IPS-NIHi7 (cell line): ENCODE data around the gene PRAMEF13.
"Not testable (repeated sequence)": the region's sequence is repeated elsewhere in the genome, so short reads cannot be mapped to it uniquely, and the experiment has no call there.

Experiments
- DNase-seq: peaks from one replicate; pipeline ENCODE4 v3.0.0; 2012; ENCODE audit warnings: mixed read lengths; ENCODE audit errors: extremely low spot score

PRAMEF13 gene, protein sequence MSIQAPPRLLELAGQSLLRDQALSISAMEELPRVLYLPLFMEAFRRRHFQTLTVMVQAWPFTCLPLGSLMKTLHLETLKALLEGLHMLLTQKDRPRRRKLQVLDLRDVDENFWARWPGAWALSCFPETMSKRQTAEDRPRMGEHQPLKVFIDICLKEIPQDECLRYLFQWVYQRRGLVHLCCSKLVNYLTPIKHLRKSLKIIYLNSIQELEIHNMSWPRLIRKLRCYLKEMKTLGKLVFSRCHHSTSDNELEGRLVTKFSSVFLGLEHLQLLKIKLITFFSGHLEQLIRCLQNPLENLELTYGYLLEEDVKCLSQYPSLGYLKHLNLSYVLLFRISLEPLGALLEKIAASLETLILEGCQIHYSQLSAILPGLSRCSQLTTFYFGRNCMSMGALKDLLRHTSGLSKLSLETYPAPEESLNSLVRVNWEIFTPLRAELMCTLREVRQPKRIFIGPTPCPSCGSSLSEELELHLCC

DNA sequence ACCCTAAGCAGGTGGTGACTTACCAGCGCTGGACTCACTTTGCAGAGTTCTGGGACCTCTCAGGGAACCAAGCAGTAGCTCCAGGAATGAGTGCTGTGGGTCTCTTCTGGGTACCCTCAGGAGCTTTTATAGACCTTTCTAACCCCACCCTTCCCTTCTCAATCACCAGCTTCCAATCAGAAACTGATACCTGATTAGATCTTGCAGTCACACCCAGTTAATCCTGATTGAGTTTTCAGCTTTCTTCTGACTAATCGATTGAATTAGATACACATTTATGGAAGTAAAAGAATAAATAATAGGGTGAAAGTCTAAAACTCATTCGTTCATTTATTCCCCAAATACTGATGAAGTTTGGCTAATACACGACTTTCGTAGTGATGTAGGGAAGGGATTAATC, at the start of gene PRAMEF13:
Gene PRAMEF13, minus strand, starts transcription at position 101 of the 400 bp plus-strand sequence. CDS start 1,820 bp downstream, outside the sequence.
- DNase-seq, result not testable (repeated sequence)

DNA sequence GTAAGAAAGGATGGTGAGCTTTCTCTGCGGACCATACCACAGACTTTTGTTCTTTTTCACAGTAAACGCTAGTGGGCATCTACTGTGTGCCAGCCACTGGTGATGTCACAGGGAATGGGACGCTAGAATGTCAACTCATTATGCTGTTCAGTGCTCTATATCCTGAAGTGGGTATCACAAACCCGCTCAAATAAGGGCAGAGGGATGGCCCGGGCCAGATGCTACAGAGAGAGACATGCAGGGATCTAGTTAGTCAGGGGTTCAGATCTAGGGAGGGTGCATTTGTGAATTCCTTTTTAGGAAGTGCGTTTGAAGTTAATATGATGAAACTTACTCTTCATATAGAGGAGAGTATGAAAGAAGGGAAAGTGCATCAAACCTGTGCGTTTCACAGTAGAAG, 45.9 kb upstream of the PRAMEF13 start:
- DNase-seq, result not testable (repeated sequence)

DNA sequence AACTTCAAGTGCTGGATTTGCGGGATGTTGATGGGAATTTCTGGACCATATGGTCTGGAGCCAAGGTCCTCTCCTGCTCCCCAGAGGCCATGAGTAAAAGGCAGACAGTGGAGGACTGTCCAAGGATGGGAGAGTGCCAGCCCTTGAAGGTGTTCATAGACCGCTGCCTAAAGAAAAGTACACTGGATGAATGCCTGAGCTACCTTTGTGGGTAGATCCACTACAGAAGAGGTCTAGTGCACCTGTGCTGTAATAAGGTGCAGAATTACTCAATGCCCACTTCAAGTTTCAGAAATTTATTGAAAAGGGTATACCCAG, 45.3 kb upstream of the PRAMEF13 start:
- not testable (repeated sequence) for DNase-seq

DNA sequence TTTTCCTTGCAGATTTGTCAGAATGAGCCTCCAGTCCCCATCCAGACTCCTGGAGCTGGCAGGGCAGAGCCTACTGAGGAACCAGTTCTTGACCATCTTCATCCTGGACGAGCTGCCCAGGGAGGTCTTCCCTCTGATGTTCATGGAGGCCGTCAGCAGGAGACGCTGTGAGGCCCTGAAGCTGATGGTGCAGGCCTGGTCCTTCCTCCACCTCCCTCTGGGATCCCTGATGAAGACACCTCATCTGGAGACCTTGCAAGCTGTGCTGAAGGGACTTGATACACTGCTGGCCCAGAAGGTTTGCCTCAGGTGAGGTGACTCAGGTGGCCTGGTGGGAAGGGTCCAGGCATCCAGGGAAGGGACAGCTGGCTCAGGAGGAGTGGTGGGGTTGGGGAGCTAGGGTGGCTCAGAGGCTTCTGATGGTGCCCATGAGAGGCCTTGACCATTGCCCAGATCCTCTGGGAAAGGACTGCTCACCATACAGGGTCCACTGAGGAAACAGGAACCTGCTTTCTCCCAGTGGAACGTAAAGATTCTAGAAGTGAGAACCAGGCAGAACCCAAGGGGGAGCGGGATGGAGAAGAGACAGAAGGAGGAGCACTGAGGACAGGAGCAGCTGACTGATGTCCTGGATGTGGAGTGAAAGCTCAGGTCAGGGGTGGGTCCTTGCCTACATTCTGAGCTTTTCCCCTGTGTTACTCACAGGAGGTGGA, 44.8 kb upstream of the PRAMEF13 start:
- not testable (repeated sequence) for DNase-seq

DNA sequence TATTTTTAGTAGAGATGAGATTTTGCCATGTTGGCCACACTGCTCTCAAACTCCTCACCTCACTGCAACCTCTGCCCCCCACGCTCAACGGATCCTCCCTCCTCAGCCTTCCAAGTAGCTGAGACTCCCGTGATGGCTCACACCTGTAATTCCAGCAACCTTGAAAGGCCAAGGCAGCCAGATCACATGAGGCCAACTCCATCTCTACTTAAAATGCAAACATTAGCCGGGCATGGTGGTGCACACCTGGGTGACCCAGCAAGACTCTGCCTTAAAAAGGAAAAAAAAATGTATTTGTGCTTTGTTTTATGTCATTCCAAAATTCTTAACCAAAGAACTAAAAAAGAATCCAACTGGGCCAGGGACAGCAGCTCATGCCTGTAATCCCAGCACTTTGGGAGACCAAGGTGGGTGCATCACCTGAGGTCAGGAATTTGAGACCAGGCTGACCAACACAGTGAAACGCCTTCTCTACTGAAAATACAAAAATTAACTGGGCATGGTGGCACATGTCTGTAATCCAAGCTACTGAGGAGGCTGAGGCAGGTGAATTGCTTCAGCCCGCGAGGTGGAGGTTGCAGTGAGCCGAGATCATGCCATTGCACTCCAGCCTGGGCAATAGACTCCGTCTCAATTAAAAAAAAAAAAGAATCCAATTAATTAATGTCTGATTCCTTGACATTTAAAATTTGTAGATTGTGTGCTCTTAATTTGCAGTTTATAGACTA, 42.5 kb upstream of the PRAMEF13 start:
- DNase-seq, result not testable (repeated sequence)

DNA sequence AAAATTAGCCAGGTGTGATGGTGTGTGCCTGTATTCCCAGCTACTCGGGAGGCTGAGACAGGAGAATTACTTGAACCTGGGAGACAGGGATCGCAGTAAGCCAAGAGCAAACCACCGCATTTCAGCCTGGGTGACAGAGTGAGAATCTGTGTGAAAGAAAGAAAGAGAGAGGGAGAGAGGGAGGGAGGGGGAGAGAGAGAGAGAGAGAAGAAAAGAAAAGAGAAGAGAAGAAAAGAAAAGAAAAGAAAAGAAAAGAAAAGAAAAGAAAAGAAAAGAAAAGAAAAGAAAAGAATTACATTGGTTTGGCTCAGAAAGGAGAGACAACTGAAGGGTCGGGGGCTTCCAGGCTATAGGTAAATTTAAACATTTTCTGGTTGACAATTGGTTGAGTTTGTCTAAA, 38.4 kb upstream of the PRAMEF13 start:
- DNase-seq, result not testable (repeated sequence)

DNA sequence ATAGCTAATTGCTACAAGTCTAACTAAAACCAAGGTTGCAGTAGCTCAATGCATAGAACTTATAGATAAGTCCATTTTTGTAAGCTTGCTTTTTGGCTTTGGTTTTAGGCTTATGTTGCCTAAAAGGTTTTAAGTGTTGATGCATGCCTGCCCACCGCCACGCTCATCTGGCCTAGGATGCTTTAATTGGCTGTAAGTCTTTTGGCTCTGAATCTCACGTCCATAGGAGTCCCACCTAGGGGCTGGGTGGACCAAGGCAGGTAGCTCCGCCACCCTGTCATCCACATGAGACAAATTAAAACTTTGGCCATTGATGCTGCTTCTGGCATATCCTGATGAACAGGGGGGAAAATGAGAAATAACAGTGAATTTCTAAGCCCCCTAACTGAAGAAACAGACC, 36.4 kb upstream of the PRAMEF13 start:
- not testable (repeated sequence) for DNase-seq

DNA sequence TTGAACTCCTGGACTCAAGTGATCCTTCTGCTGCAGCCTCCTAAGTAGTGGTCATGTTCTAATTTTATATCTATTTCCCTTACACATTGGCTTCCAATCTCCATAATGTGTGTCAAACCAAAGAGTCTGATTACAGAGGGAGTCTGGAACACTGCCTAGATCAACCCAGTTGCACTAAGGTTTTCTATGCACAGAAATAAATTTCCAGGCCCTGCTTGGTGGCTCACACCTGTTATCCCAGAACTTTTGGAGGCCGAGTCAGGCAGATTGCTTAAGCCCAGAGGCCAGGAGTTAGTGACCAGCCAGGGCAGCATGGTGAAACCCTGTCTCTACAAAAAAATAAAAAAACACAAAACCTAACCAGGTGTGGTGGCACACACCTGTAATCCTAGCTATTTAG, 32.8 kb upstream of the PRAMEF13 start:
- DNase-seq, result not testable (repeated sequence)

DNA sequence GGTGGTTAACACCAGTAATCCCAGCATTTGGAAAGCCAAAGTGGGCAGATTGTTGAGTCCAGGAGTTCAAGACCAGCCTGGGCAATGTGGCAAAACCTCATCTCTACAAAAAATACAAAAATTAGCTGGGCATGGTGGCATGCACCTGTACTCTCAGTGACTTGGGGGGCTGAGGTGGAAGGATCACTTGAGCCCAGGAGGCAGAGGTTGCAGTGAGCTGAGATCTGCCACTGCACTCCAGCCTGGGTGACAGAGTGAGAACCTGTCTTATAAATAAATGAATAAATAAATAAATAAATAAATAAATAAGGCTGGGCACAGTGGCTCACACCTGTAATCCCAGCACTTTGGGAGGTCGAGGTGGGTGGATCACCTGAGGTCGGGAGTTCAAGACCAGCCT, 30.8 kb upstream of the PRAMEF13 start:
- not testable (repeated sequence) for DNase-seq

DNA sequence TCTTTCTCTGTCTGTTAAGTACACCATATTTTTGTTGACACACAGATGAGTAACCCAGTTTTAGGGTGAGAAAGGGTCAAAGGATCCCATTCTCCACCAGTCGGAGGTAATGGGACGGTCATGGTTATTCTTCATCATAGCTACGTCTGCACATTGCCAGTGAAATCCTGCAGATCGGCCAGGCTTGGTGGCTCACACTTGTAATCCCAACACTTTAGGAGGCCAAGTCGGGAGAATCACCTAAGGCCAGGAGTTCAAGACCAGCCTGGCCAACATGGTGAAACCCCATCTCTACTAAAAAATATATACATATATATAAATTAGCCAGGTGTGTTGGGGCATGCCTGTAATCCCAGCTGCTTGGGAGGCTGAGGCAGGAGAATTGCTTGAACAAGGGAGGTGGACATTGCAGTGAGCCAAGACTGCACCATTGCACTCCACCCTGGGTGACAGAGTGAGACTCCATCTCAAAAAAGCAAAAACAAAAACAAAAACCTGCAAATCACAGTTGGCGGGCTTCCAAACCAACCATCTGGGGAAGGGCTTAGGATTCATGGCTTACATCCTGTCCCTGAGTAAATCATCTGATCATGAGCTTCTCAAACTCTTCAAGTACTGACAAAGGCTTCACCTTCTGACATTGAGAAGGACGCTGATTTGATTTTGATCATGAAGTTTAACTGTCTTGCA, 30.0 kb upstream of the PRAMEF13 start:
- not testable (repeated sequence) for DNase-seq

DNA sequence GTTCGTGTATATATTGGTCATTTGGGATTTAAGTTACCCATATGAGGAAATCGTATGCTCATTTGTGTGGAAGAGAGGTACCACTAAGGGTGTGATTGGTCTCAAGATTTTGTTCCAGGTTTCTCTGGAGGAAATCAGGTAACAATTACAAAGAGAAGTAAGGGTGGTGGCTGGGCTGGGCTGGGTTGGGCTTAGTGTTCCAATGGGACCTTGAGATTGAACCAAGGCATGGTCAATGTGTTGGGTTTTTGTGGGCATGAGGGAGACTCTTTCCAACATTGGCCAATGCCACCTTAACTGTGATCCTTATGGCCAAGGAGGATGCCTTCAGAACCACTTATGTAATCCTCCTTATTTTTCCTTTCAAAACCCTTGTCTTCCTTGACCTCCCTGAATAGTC, 29.4 kb upstream of the PRAMEF13 start:
- DNase-seq, result not testable (repeated sequence)

DNA sequence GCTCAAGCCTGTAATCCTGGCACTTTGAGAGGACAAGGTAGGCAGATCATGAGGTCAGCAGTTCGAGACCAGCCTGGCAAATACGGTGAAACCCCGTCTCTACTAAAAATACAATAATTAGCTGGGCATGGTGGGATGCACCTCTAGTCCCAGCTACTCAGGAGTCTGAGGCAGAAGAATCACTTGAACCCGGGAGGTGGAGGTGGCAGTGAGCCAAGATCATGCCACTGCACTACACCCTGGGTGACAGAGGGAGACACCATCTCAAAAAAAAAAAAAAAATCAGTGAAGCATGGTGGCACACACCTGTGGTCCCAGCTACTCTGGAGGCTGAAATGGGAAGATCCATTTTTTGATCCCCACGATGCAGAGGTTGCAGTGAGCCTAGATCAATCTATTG, 28.9 kb upstream of the PRAMEF13 start:
- DNase-seq, result not testable (repeated sequence)

DNA sequence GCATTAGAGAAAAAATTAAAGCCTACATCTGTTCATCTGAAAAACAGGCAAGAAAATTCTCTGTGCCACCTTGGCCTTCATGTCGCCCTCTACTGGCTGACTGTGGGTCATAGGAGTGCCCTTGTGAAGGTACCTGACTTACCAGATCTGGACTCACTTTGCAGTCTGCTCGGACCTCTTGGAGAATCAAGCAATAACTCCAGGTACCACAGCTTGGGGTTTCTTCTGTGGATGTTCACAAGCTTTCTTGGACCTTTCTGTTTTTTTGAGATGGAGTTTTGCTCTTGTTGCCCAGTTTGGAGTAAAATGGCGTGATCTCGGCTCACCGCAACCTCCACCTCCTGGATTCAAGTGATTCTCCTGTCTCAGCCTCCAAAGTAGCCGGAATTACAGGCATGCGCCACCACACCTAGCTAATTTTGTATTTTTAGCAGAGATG, 27.2 kb upstream of the PRAMEF13 start:
- no peak for DNase-seq

DNA sequence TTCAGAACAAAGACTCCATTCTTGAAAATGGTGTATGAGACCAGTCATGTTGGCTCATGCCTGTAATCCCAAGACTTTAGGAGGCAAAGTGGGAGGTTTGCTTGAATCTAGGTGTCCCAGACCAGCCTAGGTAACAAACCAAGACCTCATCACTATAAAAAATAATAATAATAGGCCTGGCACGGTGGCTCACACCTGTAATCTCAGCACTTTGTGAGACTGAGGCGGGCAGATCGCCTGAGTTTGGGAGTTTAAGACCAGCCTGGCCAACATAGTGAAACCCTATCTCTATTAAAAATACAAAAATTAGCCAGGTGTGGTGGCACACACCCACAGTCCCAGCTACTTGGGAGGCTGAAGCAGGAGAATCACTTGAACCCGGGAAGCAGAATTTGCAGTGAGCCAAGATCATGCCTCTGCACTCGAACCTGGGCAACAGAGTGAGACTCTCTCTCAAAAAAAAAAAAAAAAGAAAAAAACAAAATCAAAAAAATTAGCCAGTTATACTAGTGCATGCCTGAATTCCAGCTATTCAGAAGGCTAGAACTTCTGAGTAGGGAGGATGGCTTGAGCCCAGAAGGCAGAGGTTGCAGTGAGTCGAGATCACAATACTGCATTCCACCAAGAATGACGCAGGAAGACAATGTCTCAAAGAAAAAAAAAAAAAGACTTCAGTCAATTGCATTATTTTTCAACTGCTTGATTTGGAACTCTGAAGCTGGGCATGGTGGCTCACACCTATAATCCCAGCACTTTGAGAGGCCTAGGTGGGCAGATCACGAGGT, 26.3 kb upstream of the PRAMEF13 start:
- not testable (repeated sequence) for DNase-seq

DNA sequence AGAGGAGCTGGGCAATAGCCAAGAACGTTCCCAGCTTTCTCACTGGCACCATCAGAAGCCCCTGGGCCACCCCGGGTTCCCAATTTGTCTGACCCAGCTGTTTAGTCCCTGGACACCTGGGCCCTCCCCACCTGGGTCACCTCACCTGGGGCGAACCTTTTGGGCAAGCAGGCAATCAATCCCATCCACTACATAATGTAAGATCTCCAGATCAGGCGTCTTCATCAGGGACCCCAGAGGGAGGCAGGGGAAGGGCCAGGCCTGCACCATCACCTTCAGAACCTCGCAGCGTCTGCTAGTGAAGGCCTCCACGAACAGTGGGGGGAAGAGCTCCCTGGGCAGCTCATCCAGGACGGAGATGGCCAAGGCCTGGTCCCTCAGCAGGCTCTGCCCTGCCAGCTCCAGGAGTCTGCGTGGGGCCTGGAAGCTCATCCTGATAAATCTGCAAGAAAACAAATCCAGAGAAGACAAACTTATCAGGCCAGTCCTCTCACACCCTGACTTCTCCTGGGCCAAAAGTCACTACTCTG, 24.5 kb upstream of the PRAMEF13 start, which contains the start of gene PRAMEF18:
Gene PRAMEF18, minus strand, starts transcription at position 480 of the 530 bp plus-strand sequence. Its CDS starts 48 bp downstream, at position 432.
- DNase-seq, result not testable (repeated sequence)

DNA sequence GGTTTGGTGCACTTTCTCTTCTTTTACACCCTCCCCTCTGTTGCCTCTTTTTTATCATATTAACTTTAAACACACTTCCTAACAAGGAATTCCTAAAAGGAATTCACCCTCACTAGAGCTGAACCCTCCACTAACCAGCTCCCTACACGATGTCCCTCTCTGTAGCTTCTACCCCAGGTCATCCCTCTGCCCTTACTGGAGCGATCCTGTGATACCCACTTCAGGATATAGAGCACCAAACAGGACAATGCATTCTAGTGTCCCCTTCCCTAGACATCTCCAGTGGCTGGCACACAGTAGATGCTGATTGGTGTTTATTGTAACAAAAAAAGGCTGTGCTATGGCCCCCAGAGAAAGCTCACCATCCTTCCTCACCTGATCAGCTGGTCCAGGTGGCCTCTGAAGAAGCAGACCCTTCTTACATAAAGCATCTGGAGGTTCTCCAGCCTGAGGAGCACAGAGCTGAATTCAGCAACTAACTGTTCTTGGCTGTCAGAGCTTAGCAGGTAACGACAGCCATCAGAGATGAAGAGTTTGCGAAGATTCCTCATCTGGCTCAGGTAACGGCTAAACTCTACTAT, 23.4 kb upstream of the PRAMEF13 start:
- DNase-seq, result no peak

DNA sequence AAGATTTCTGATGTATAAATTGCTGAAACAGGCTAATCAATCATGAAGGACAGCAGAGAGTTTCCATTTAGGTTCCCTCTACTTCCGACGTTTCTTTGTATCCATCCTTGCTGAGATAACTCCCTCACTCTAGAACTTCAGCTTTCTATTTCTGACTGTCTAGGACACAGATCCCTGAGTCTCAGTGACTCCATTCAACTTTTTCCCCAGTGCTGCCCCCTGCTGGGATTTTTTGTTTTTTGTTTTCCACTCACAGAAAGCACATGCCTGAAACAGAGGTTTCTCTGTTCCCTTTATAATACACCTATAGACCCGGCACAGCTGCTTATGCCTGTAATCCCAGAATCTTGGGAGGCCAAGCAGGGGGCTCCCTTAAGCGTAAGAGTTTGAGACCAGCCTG, 21.6 kb upstream of the PRAMEF13 start:
- DNase-seq, result not testable (repeated sequence)

DNA sequence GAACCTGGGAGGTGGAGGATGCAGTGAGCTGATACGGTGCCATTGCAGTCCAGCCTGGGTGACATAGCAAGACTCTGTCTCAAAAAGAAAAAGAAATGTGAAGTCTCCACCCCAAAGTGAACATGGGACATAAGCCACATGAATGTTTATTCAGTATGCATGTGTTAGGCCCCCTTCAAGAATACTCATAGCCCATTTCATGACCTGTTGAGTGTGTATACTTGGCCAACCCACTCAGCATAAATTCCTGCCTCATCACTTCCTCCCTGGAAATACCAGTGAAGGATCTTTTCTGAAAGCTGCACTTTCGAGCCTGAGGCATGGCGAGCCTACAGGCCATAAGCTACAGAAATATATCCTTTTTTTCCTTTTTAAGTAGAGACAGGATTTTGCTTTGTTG, 18.0 kb upstream of the PRAMEF13 start:
- not testable (repeated sequence) for DNase-seq

DNA sequence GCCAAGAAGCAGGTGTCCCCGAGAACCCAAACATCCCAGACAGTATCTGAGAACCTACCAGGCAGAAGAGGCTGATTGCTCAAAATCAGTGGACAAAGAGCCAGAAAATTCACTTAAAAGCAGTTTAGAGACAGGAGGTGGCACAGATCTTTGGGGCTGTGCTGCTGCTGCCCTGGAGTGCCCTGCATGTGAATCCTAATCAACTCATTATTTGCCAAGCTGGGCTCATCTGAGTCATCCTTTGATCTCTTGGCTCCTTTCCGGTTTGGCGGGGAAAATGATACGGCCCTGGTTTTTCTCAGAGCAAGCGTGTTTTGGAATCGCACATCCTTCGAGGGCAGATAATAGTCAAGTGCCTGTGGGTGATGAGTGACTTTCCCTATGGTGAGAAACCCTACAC, 15.4 kb upstream of the PRAMEF13 start:
- DNase-seq, result not testable (repeated sequence)

DNA sequence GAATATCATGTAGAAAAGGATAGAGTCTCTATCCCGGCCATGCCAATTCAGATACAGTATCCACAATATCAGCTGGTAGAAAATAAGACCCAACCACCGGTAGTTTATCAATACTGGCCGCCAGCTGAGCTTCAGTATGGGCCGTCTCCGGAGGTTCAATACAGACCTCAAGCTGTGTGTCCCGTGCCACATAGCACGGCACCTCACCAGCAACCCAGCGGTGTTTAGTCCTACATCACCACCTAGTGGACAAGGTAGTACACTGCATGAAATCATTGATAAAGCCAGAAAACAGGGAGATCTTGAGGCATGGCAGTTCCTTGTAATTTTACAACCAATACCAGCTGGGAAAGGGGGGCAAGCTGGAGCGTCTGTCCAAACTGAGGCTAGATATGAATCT, 7.5 kb upstream of the PRAMEF13 start:
- DNase-seq, result not testable (repeated sequence)
